Panc1 (cell line): ENCODE results near the gene INPP5K. TPM values are rescaled to one million over a fixed set of nuclear protein-coding genes. Genes with fewer than 3 reads are reported as not detected.

ENCODE experiments used
- ATAC-seq: fragments of 200-7000 bp; cut with Tn5 transposase; 2 replicates; pipeline ENCODE4 v1.9.1; 2020; ENCODE audit warnings: mild to moderate bottlenecking, moderate library complexity
- BruUV-seq: library from RNA; stranded (reverse); fragments of 400-500 nt; replicated peaks from 2 replicates; lab custom pipeline; 2021; lab: Mats Ljungman, UMichigan
- CTCF ChIA-PET: fragments of 300-600 bp; sonication (Branson Sonifier 250); formaldehyde crosslinking; loops from one replicate; lab custom pipeline; 2022; ENCODE audit warnings: antibody characterized with exemption; lab: Charles Lee
- POLR2A ChIA-PET: fragments of 300-600 bp; sonication (Branson Sonifier 250); formaldehyde crosslinking; loops from one replicate; lab custom pipeline; 2022; ENCODE audit warnings: antibody characterized with exemption; lab: Charles Lee
- DNase-seq: peaks from one replicate; pipeline ENCODE4 v3.0.0-alpha.2; 2010; ENCODE audit warnings: low read depth, low spot score
- H3K27ac ChIP-seq: 2 replicates; pipeline ENCODE4 v1.5.1; 2011; ENCODE audit warnings: mild to moderate bottlenecking, low read length, inconsistent platforms
- H3K27me3 ChIP-seq: fragments of 200-500 bp; sonication (Bioruptor generic); 2 replicates; pipeline ENCODE4 v1.6.0; 2014; ENCODE audit warnings: low read length, inconsistent platforms; ENCODE audit not compliant: control insufficient read depth, insufficient read depth
- H3K36me3 ChIP-seq: fragments of 200-500 bp; sonication (Bioruptor generic); 2 replicates; pipeline ENCODE4 v1.5.1; 2014; ENCODE audit warnings: inconsistent platforms, mild to moderate bottlenecking, low read length, moderate library complexity; ENCODE audit not compliant: control insufficient read depth, insufficient read depth
- H3K4me1 ChIP-seq: 2 replicates; pipeline ENCODE4 v1.5.1; 2011; ENCODE audit warnings: inconsistent platforms, mild to moderate bottlenecking, low read length, moderate library complexity; ENCODE audit not compliant: control insufficient read depth, insufficient read depth
- H3K4me3 ChIP-seq, 2 experiments: 2 replicates each; pipeline ENCODE4 v1.5.1; 2011 to 2012; ENCODE audit warnings: low read depth in 2 of 2, low read length in 2 of 2, mild to moderate bottlenecking in 2 of 2, inconsistent platforms in 1 of 2, moderate library complexity in 1 of 2
- H3K9me3 ChIP-seq: fragments of 200-500 bp; sonication (Bioruptor generic); 2 replicates; pipeline ENCODE4 v1.5.1; 2014; ENCODE audit warnings: low read depth, mild to moderate bottlenecking, inconsistent platforms, low read length, moderate library complexity; ENCODE audit not compliant: control insufficient read depth, insufficient read depth
- POLR2AphosphoS5 ChIP-seq: IDR thresholded peaks from 2 replicates; pipeline ENCODE4 v1.6.1; 2012; ENCODE audit warnings: mild to moderate bottlenecking, low read depth, low read length, moderate library complexity
- SIN3A ChIP-seq: IDR thresholded peaks from 2 replicates; pipeline ENCODE4 v1.6.1; 2012; ENCODE audit warnings: low read depth, mild to moderate bottlenecking, low read length, moderate library complexity, borderline replicate concordance; ENCODE audit not compliant: insufficient read depth
- TCF7L2 ChIP-seq: IDR thresholded peaks from 2 replicates; pipeline ENCODE4 v1.6.1; 2011; ENCODE audit warnings: mild to moderate bottlenecking, low read depth, low read length, inconsistent platforms
- in situ Hi-C: cut with HindIII; loops from 2 replicates; pipeline ENCODE4 v1.10.0; 2016; ENCODE audit warnings: low sequenced_read_pairs, low pct_unique_long_range_greater_than_20kb
- intact Hi-C: fragments of 100-400 bp; cut with micrococcal nuclease; formaldehyde crosslinking; loops from one replicate; pipeline ENCODE4 v1.10.0; 2022; ENCODE audit not compliant: unreplicated experiment
- total RNA-seq: library from RNA; stranded (reverse); gene quantifications from one replicate; pipeline ENCODE4 v1.2.1, GENCODE V29; 2021; ENCODE audit not compliant: unreplicated experiment
- TF ChIP-seq, protein P1 (sequence below): fragments of 450-650 bp; IDR thresholded peaks from 2 replicates; pipeline ENCODE4 v1.5.1; 2017; ENCODE audit warnings: mild to moderate bottlenecking
- TF ChIP-seq, protein P2 (sequence below), 2 experiments: IDR thresholded peaks; 2 replicates each; pipeline ENCODE4 v1.6.1; 2011 to 2012; ENCODE audit warnings: low read depth in 2 of 2, control low read depth in 1 of 2, low read length in 1 of 2, mild to moderate bottlenecking in 1 of 2, moderate library complexity in 1 of 2; ENCODE audit not compliant: insufficient read depth in 1 of 2

The INPP5K gene
- total RNA-seq, 1 experiment from 2014 or later = 21.3 TPM

DNA sequence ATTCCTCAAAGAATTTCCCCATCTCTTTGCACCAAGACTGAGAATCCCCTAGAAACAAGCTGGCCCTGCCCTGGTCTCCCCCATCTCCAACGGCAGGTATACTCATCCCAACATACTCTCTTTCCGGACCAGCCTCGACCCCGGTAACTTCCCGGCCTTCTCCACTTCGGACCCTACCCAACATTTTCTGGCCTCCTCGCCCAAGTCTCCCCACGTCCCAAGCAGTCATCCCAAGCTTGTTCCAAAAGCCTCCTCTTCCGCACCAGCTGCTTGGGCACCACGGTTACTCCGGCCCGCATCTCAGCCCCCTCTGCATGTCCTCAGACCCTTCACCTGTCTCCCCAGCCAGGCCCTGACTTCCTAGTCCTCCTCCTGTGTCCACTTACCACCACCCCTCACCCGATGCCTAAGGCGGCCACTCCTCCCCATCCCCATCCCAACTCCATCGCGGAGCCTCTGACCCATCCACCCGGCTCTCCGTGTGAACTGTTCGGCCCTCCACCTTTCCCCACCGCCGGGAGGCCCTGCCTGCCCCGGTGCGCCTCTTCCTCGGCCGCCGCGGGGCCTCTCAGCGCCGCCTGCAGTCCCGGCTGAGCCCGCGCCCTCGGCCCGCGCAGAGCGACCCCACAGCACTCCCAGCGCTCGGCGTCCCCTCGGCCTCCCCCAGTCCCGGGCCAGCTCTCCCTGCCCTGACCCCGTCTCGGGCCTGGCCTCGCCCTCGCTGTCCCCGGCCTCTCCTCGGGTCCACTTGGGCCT is 45.2 kb upstream of the INPP5K start:
- in situ Hi-C loops (no loop called here), intact Hi-C loops (no loop called here)
- peaks cover 4% of the 10 kb centered on the region; the same call in 1 of the 2 replicates for H3K4me1 ChIP-seq
- TF ChIP-seq POLR2AphosphoS5 (no peak), TCF7L2 (no peak), SIN3A (no peak)
- TF ChIP-seq, protein P1, sequence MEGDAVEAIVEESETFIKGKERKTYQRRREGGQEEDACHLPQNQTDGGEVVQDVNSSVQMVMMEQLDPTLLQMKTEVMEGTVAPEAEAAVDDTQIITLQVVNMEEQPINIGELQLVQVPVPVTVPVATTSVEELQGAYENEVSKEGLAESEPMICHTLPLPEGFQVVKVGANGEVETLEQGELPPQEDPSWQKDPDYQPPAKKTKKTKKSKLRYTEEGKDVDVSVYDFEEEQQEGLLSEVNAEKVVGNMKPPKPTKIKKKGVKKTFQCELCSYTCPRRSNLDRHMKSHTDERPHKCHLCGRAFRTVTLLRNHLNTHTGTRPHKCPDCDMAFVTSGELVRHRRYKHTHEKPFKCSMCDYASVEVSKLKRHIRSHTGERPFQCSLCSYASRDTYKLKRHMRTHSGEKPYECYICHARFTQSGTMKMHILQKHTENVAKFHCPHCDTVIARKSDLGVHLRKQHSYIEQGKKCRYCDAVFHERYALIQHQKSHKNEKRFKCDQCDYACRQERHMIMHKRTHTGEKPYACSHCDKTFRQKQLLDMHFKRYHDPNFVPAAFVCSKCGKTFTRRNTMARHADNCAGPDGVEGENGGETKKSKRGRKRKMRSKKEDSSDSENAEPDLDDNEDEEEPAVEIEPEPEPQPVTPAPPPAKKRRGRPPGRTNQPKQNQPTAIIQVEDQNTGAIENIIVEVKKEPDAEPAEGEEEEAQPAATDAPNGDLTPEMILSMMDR = no peak
- TF ChIP-seq, protein P2, sequence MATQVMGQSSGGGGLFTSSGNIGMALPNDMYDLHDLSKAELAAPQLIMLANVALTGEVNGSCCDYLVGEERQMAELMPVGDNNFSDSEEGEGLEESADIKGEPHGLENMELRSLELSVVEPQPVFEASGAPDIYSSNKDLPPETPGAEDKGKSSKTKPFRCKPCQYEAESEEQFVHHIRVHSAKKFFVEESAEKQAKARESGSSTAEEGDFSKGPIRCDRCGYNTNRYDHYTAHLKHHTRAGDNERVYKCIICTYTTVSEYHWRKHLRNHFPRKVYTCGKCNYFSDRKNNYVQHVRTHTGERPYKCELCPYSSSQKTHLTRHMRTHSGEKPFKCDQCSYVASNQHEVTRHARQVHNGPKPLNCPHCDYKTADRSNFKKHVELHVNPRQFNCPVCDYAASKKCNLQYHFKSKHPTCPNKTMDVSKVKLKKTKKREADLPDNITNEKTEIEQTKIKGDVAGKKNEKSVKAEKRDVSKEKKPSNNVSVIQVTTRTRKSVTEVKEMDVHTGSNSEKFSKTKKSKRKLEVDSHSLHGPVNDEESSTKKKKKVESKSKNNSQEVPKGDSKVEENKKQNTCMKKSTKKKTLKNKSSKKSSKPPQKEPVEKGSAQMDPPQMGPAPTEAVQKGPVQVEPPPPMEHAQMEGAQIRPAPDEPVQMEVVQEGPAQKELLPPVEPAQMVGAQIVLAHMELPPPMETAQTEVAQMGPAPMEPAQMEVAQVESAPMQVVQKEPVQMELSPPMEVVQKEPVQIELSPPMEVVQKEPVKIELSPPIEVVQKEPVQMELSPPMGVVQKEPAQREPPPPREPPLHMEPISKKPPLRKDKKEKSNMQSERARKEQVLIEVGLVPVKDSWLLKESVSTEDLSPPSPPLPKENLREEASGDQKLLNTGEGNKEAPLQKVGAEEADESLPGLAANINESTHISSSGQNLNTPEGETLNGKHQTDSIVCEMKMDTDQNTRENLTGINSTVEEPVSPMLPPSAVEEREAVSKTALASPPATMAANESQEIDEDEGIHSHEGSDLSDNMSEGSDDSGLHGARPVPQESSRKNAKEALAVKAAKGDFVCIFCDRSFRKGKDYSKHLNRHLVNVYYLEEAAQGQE (IDR thresholded peaks at IDR 0.05; ENCODE audit: insufficient read depth in 1 of 2, low read depth in 2 of 2, low read length in 1 of 2) = no peak
- no peaks in the 10 kb centered on the region for H3K36me3 ChIP-seq
- peak; percentile 31 for ATAC-seq
- H3K27me3 ChIP-seq = no peaks in the 10 kb centered on the region
- no peaks in the 10 kb centered on the region for H3K9me3 ChIP-seq
- 0 out of 2 replicates have a peak overlapping the region, but pooled peaks have one; percentile 57 for H3K27ac ChIP-seq
- no TSS peak for BruUV-seq
- CTCF ChIA-PET = no interaction called here
- no peak for DNase-seq
- POLR2A ChIA-PET = no interaction called here
- H3K4me3 ChIP-seq = peak overlapping the region; percentile 56 to 64

DNA sequence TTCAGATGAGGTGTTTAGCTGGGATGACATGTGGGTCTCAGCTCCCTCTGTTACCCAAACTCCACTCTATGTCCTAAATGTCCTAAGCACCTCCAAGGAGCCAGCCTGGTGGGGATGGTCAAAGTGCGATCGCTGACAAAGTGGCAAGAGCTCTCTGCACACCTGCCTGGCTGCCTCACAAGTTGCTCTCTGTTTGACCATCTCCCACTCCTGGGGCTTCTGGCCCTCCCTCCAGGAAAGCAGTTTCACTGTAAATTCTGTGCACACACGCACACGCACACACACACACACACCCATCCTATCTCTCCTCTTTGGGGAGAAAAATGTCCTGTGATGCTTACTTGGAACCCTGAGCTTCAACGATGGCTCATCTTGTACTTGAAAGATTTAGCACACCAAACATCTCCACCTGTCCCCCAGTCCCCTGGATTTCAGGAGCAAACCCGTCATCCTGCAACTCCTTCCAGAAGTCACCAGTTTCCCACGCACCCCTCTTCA is 44.5 kb upstream of the INPP5K start:
- peak overlapping the region; percentile 56 to 64 for H3K4me3 ChIP-seq
- ChIA-PET CTCF (no interaction called here), POLR2A (no interaction called here)
- intact Hi-C loops = no loop called here
- H3K9me3 ChIP-seq = no peaks in the 10 kb centered on the region
- TSS peak; percentile 72 for BruUV-seq
- DNase-seq = no peak
- H3K36me3 ChIP-seq = no peaks in the 10 kb centered on the region
- peaks cover 4% of the 10 kb centered on the region; the same call in 1 of the 2 replicates for H3K4me1 ChIP-seq
- in situ Hi-C loops = no loop called here
- no peak for ATAC-seq
- no peaks in the 10 kb centered on the region for H3K27me3 ChIP-seq
- TF ChIP-seq TCF7L2 (no peak), SIN3A (no peak), POLR2AphosphoS5 (no peak)
- TF ChIP-seq, protein P2 (IDR thresholded peaks at IDR 0.05; ENCODE audit: insufficient read depth in 1 of 2, low read depth in 2 of 2, low read length in 1 of 2) = no peak
- TF ChIP-seq, protein P1 = no peak
- H3K27ac ChIP-seq = no peak overlapping the region
